Spleen (tissue), 7 donors: Measurements from ENCODE around the gene TRIM32.

Source experiments
- CTCF ChIP-seq, 11 experiments: fragments of 200-600 bp in 7 of 11; fragments of 450-650 bp in 4 of 11; sonication (generic) in 4 of 11; IDR thresholded peaks in 8 of 11; conservative IDR thresholded peaks in 3 of 11; 1 replicate in 7 of 11; 2 replicates in 4 of 11; pipeline versions ENCODE4 v1.4.0 to v1.8.0; 2016 to 2021; ENCODE audit warnings: antibody characterized with exemption in 11 of 11, inconsistent platforms in 4 of 11, mild to moderate bottlenecking in 1 of 11
- POLR2A ChIP-seq, 3 donors: fragments of 450-650 bp; IDR thresholded peaks; one replicate each; pipeline ENCODE4 v1.5.1; 2017; ENCODE audit warnings: antibody characterized with exemption in 3 of 3, mild to moderate bottlenecking in 1 of 3
- donor health status: DM: no; HTN: no; CAD: no; lungs with moderate emphysema.
- donor health status: DM: no; HTN: no; CAD: no.
- donor health status: DM: no; HTN: no; CAD: no.

- no peak for TF ChIP-seq CTCF (IDR thresholded peaks at IDR 0.05 in 8 of 11, conservative IDR thresholded peaks at IDR 0.05 in 3 of 11)
- no peak for TF ChIP-seq POLR2A (IDR thresholded peaks at IDR 0.05)
Measured at GRCh38 chr9:116689486-116690032, 2.5 kb downstream of the TRIM32 start.
